ENCODE measurements around the gene TFIP11. TPM values are rescaled to one million over a fixed set of nuclear protein-coding genes. Genes with fewer than 3 reads are reported as not detected.

Gene TFIP11
- total RNA-seq, 1 donor from 2014 or later, result 28.4 TPM

GRCh38 chr22:26463101-26463661 is 49.1 kb downstream of the TFIP11 start:
- intact Hi-C loops (cut with DNase I), result no loop called here
- no peak for DNase-seq
- H3K9me3 ChIP-seq, result no peaks in the 10 kb centered on the region
- no peak overlapping the region for H3K27ac ChIP-seq
- no peak for TF ChIP-seq CTCF (IDR thresholded peaks at IDR 0.05)
- H3K27me3 ChIP-seq (ENCODE audit: low read depth), result no peaks in the 10 kb centered on the region
- H3K36me3 ChIP-seq, result peaks cover 98% of the 10 kb centered on the region
- no peak overlapping the region for H3K4me3 ChIP-seq
- no peaks in the 10 kb centered on the region for H3K4me1 ChIP-seq
- ATAC-seq, result peak in 1 of 2 donors; percentile 10

GRCh38 chr22:26462641-26463040 is 49.6 kb downstream of the TFIP11 start:
- Histone ChIP-seq H3K4me1 (no peaks in the 10 kb centered on the region), H3K4me3 (no peak overlapping the region), H3K9me3 (no peaks in the 10 kb centered on the region), H3K27me3 (ENCODE audit: low read depth) (no peaks in the 10 kb centered on the region), H3K27ac (no peak overlapping the region), H3K36me3 (peaks cover 98% of the 10 kb centered on the region)
- intact Hi-C loops (cut with DNase I), result no loop called here
- DNase-seq (no peak), ATAC-seq (no peak)
- no peak for TF ChIP-seq CTCF (IDR thresholded peaks at IDR 0.05)

- no peak for ATAC-seq
These were observed 50.2 kb downstream of the TFIP11 start for GRCh38 chr22:26462051-26462450.

GRCh38 chr22:26461188-26461810 is 51.0 kb downstream of the TFIP11 start:
- peaks cover 98% of the 10 kb centered on the region for H3K36me3 ChIP-seq
- peak; percentile 58 for DNase-seq
- intact Hi-C loops (cut with DNase I), result no loop called here

More at GRCh38 chr22:26462051-26462450, 50.2 kb downstream of the TFIP11 start:
- DNase-seq, result no peak
- intact Hi-C loops (cut with DNase I), result no loop called here
- Histone ChIP-seq H3K27ac (no peak overlapping the region), H3K4me3 (no peak overlapping the region), H3K4me1 (no peaks in the 10 kb centered on the region), H3K27me3 (ENCODE audit: low read depth) (no peaks in the 10 kb centered on the region), H3K9me3 (no peaks in the 10 kb centered on the region), H3K36me3 (peaks cover 98% of the 10 kb centered on the region)
- TF ChIP-seq CTCF (IDR thresholded peaks at IDR 0.05), result no peak

GRCh38 chr22:26460202-26460601 is 52.1 kb downstream of the TFIP11 start:
- TF ChIP-seq CTCF (IDR thresholded peaks at IDR 0.05), result no peak
- no peak overlapping the region for H3K4me3 ChIP-seq
- H3K27me3 ChIP-seq (ENCODE audit: low read depth), result no peaks in the 10 kb centered on the region
- intact Hi-C loops (cut with DNase I), result no loop called here
- no peaks in the 10 kb centered on the region for H3K4me1 ChIP-seq
- DNase-seq (no peak), ATAC-seq (no peak)
- peaks cover 95% of the 10 kb centered on the region for H3K36me3 ChIP-seq
- no peak overlapping the region for H3K27ac ChIP-seq
- H3K9me3 ChIP-seq, result no peaks in the 10 kb centered on the region

More at GRCh38 chr22:26461188-26461810, 51.0 kb downstream of the TFIP11 start:
- Histone ChIP-seq H3K27ac (no peak overlapping the region), H3K9me3 (no peaks in the 10 kb centered on the region), H3K27me3 (ENCODE audit: low read depth) (no peaks in the 10 kb centered on the region), H3K4me3 (no peak overlapping the region), H3K4me1 (no peaks in the 10 kb centered on the region)
- peak; percentile 68 for TF ChIP-seq CTCF (IDR thresholded peaks at IDR 0.05)
- ATAC-seq, result peak; percentile 72
